ENCODE measurements around the gene OR2A42. TPM values are rescaled to one million over a fixed set of nuclear protein-coding genes. Genes with fewer than 3 reads are reported as not detected.
"Not testable (repeated sequence)": the region's sequence is repeated elsewhere in the genome, so short reads cannot be mapped to it uniquely, and the experiment has no call there.

OR2A42 gene
- total RNA-seq, 1 donor from 2014 or later, result not detected

DNA sequence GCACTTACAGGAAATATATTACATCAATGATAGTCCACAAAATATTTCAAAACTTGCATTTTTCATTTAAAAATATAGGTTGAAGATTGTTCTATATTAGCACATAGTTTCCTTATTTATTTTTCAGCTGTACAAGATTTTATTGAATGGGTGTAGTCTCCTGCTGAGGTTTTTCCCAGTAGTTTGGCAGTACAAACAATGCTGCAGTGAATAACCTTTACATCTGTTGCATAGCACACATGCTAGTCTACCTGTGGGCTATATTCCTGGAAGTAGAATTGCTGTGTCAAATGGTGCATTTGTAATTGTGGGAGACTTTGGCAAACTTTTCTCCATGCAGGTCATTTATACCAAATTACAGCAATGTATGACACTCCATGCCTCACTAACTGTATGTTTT lies 18.9 kb downstream of the OR2A42 start:
- ATAC-seq, result not testable (repeated sequence)

DNA sequence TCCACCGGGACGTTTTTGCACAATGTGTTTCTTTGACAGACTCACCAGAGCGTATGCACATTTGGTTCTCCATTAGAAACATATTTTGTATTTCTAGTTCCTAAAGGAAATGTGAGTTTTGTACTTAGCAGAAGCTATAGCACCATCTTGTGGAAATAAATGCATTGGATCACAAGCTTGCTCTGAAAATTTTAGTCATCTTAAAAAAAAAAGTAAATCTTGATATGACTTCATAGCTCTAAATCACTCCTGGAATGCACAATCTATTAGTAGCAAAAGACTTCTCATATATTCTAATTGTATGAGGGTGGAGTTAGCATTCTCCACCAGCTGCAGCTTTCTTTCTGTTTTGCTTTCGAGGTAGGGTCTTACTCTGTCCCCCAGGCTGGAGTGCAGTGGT lies 20.3 kb downstream of the OR2A42 start:
- peak; percentile 59 for ATAC-seq

DNA sequence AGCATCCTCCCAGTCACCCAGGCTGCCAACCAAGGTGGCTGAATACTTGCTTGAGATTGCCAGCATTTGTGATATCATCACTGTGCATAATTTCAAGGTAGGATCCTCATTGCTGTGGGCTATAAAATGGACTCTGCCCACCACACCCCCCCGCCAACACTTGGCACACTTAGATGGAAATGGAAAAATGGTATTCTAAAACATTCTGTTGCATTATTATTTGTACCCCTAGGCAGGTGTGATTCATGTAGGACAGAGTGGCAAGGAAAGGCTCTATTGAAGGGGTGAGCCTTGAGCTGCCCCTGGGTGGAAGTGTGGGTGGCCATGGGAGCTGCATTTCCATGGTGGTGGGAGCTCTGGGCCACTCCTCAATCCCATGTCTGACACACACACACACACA lies 20.8 kb downstream of the OR2A42 start:
- not testable (repeated sequence) for ATAC-seq

DNA sequence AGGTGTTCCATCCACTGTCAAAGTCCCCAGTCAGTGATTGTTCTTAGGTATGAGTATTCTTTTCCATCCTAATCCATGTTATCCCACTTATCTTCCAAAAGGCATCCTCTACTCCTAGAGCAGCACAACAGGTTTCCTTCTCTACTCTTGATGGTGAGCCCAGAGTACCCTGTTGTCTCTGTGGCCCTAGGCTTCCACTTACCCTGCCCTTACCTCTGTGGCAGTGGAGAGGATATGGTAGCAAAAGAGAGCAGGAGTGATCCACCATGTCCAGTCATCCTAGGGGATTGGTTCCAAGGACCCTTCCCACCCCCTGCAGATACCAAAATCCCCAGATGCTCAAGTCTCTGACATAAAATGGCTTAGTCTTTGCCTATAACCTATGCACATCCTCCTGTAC lies 22.2 kb downstream of the OR2A42 start:
- not testable (repeated sequence) for ATAC-seq

DNA sequence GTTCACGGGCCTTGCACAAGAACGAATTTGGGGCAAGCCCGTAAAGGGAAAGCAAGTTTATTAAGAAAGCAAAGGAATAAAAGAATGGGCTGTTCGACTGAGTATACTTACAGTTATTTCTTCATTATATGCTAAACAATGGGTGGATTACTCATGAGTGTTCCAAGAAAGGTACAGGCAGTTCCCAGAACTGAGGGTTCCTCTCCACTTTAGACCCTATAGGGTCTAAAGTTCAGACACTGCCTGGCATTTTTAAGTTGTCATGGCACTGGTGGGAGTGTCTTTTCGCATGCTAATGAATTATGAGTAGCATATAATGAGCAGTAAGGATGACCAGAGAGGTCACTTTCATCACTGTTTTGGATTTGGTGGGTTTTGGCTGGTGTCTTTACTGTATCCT lies 34.1 kb downstream of the OR2A42 start:
- ATAC-seq, result peak; percentile 89

DNA sequence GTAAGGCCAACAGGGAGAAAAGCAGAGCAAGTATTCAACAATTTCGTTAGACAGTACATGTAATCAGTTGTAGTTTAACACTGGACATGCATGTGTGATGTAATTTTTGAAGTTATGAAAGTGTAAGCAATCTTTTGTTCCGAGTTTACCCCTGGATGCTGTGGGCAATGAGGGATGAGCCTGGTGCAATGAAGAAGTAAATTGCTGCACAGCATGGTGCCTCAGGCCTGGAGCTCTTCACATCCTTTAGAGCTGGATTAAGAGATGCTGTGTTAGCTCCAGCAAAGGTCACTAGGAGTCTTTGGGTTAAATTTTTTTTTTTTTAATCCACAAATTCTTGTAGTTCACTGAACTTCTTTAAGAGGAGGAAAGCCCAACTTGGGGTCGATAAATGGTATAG lies 36.3 kb downstream of the OR2A42 start:
- ATAC-seq, result not testable (repeated sequence)

DNA sequence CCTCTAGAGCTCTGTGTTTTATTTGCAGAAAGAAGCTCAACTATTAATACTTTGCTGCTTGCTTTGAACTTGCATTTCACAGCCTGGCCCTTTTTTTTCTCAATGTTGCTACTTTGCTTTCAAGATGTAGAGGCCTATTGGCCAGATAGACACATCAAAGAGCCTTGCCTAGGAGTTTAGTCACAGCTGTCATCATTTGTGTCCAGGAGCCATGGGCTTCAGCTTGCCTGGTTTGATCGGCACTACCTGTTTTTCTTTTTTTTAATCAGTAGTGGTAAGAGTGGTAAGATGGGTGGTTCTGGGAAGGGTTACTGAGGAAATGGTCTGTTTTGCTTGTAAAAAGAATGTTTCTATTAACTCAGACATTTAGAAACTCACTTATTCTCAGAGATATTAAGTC lies 37.4 kb downstream of the OR2A42 start:
- ATAC-seq, result not testable (repeated sequence)

DNA sequence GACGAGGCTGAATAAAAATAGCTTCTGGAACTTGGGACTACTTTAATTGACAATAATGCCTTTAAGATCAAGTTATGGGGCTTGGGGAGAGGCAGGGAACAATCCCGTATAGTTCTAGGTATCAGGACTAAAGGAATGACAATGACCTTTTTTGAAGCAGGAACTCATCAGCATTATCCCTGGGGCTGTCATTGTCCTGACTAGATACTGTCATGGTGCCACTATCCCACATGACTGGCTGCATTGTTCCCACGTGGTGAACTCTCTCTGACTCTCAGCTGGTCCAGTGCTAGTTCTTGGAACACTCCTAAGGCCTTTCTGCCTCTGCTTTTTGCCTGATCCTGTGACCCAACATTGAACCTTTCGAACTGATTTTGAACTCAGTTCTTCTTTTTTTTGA lies 40.5 kb downstream of the OR2A42 start:
- not testable (repeated sequence) for ATAC-seq

DNA sequence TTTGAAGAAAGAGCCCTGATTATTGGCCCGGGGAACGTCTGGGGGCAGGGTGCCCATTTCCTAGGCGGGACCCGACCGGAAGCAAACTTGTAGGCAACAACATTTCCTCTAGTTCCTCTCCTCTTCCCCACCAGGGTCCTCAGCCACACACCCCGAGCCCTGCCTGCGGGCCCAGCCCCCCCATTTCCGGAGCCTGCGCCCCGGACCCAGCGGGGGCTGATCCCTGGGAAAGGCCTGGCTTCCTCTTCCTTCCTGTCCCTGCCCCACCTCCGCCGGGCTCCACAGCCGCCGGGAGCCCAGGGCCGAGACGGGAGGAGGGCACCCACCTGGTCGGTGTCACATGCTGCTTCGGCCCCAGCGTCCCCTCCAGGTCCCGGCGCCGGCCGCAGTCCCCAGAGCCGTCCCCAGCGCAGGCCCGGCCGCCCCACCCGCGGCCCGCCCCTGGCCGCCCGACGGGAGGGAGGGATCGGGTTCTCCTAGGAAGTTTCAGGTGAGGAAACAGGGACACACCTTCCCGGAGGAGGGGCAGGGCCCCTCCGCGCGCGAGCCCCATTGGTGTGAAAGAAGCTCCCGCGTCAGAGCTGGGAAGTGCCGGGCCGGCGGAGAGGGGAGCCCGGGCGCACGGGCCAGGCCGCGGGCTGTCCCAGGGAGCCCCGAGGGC lies 44.1 kb downstream of the OR2A42 start, which contains the start of gene ARHGEF35:
Gene ARHGEF35, minus strand, starts transcription at position 622 of the 661 bp plus-strand sequence. CDS start 7,450 bp downstream, outside the sequence.
- peak; percentile 97 for ATAC-seq

DNA sequence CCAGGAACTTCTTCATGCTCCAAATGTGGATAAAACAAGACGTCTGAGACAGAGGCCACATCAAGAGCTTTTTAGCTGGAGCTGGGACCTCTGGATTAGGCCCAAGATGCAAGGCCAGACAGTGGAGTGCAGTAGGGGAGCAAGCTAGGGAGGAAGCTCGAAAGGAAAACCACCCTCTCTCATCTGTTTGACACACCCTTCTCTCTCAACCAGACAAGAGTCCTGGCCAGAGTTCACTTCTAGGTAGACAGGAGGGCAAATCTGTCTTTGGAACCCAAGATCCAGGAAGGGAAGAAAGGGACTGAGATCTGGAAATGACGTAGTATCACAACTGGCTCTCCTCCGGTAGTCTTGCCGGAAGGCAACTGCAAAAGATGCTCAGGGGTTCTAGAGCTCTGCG lies 45.0 kb downstream of the OR2A42 start:
- peak; percentile 27 for ATAC-seq

DNA sequence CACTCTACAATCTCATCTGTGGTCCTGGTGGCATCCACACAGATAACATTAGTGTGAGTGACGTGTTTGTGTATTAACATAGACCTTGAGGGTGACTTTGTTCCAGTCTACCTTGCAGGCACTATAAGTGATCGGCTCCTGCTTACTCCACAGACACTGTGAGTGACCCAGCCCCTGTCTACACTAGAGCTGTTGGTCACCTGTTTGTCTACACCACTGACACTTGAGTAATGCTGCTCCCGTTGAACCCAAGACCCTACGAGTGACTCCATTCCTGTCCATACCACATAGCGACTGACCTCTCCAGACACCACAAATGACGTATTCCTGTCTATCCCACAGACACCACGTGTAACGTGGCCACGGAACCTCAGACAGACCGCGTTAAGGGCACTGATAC lies 45.6 kb downstream of the OR2A42 start:
- not testable (repeated sequence) for ATAC-seq

DNA sequence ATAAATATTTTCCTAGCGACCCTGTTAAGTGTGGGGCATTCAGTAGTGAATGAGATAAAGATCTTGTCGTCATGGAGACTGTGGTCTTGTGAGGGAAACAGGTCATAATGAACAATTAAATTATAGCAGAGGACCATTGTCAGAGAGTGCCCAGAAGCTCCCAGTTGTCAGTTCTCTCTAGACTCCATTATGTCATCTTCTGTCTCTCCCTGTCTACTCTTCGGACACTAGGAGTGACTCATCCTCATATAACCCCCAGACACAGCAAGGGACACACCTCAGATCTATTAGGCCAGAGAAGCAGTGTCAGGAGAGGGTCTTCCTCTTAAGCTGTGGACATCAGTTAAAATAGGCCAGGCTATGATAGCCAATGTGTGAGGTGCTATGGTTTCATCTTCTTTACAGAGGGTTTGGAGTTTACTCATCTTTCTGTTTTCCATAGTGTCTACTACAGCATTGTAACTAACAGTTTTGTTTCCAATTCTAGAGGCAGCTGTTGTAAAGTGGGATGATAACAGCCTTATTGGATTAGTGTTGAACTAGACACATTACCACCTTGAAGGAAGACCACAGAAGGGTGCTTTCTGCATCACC lies 50.7 kb downstream of the OR2A42 start:
- ATAC-seq, result not testable (repeated sequence)

DNA sequence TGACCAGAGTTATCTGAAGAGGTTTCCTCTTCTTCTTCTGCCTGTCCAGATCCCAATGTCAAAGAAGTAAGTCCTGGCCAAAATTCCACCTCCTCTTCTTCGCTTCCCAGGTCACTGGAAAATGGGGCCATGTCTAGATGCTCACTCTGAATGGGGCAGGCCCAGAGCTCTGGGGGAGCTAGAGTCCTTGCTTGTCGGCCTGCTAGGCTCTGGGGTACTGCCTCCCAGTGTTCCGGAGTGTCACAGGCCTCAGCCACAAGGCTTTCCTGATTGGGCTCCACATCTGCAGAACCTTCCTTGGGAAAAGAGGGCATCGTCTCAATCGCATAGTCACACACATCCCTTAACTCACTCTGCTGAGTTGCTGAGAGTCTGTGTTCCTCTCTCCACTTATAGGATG lies 51.6 kb downstream of the OR2A42 start:
- ATAC-seq, result not testable (repeated sequence)

DNA sequence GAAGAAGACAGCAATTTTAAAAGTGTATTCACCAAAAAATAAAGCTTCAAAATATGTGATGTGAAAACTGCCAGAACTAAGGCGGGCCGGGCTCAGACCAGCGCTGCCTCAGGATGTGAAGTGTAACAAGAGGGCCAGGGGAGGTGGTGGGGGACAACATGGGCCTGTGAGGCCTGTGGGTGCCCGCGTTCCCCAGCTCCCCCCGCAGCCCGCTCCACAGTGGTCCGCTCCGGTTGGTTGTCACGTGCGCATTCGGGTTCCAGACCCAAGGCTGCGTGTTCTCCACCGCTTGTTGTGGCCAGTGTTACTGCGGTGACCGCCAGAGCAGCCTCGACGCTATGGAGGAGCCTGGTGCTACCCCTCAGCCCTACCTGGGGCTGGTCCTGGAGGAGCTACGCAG lies 56.2 kb downstream of the OR2A42 start, which contains the start of gene CTAGE4:
Gene CTAGE4, plus strand, starts transcription at position 301 of the 400 bp plus-strand sequence. Its CDS starts 38 bp downstream, at position 339.
- not testable (repeated sequence) for ATAC-seq

DNA sequence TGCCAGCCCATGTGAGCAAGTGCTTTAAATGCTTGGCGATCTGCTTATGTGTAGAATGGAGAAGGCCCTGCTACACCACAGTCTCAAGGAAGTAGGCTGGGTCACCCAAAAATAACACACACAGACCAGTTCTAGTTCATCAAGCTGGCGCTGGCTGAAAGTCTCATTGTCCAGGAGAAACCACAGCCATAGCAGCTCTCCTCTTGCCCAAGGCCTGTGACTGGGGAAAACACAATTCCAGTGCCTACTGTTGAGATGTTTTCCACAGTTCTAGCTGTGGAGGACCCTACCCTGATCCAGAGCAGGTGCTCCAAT lies 60.3 kb downstream of the OR2A42 start:
- not testable (repeated sequence) for ATAC-seq

DNA sequence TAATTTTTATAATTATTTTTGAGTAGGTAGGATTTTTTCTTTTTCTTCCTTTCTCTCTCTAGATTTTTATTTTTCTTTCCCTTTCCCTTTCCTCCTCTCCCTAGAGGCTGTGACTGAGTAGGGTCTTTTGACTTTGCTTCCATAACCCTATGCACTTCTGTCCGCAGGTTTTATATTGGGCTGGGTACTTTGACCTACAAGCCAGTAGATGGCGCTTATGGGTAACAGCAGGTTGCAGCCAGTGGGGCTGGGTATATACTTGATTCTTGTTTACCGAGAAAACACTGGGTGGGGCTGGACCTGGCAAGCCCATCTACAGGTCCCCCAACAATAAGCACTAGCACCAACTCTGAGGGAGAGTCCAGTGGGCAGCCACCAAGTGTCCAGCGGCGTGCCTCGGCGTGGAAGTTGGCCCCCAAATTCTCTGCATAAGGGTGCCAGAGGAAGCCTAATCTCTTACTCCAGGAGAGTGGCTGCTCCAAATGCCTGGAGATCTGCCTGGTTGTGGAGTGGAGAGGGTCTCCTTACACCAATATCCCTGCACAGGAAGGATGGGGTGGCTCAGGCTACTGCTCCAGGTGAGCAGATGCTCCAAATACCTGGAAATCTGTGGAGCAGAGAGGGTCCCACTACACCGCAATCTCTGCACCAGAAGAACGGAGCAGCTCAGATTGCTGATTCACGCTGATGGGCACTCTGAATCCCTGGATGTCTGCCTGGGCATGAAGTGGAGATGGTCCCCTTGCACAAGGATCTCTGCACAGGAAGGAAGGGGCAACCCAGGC lies 60.8 kb downstream of the OR2A42 start:
- peak; percentile 72 for ATAC-seq

Other genes with a start within 250 kb of the OR2A42 start
- gene OR6B1, start 239.3 kb downstream of the OR2A42 start, total RNA-seq, result not detected
- gene OR2A5, start 190.7 kb downstream of the OR2A42 start, total RNA-seq, result not detected
- gene OR2A25, start 169.8 kb downstream of the OR2A42 start, total RNA-seq, result not detected
- gene OR2A12, start 153.3 kb downstream of the OR2A42 start, total RNA-seq, result not detected
- gene OR2A2, start 130.0 kb downstream of the OR2A42 start, total RNA-seq, result not detected
- gene OR2A14, start 116.4 kb downstream of the OR2A42 start, total RNA-seq, result not detected
- gene CTAGE4, start 56.1 kb downstream of the OR2A42 start, total RNA-seq, result 3.1 TPM
- gene ARHGEF35, start 43.8 kb downstream of the OR2A42 start, total RNA-seq, result 19.7 TPM
- 5.7 TPM for gene OR2A7, start 25.2 kb upstream of the OR2A42 start, total RNA-seq
- gene CTAGE8, start 29.7 kb upstream of the OR2A42 start, total RNA-seq, result 1.8 TPM
- not detected for gene OR2A1, start 72.8 kb upstream of the OR2A42 start, total RNA-seq
- 47.0 TPM for gene ARHGEF5, start 115.8 kb upstream of the OR2A42 start, total RNA-seq
- gene NOBOX, start 164.1 kb upstream of the OR2A42 start, total RNA-seq, result not detected

Data from esophagus mucosa (tissue), 1 donor.